ENCODE results near the gene DCLK2.

The DCLK2 gene

DNA sequence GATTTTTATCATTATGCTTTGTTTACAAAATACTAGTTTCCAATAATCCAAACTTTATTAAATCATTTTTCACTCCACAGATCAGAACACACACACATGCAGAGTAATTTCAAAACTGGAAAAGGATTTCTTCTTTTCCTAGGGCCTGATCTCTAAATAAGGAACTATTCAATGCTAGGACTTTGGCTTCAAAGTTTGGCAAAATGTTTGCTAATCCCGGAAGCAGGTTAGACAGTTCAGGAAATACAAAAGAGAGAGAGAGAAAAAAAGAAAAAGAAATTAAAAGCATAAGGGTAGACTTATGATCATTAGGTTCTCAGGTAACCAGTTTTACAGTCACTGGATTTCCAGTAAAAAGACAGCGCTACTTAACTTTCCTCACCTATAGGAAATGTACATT is 211.0 kb downstream of the DCLK2 start:
- H3K4me3 ChIP-seq (replicated peaks; ENCODE audit: low read depth, low read length), result no peak overlapping the region
- peak; percentile 50 for DNase-seq (ENCODE audit: low read depth)
- TF ChIP-seq, protein P1, sequence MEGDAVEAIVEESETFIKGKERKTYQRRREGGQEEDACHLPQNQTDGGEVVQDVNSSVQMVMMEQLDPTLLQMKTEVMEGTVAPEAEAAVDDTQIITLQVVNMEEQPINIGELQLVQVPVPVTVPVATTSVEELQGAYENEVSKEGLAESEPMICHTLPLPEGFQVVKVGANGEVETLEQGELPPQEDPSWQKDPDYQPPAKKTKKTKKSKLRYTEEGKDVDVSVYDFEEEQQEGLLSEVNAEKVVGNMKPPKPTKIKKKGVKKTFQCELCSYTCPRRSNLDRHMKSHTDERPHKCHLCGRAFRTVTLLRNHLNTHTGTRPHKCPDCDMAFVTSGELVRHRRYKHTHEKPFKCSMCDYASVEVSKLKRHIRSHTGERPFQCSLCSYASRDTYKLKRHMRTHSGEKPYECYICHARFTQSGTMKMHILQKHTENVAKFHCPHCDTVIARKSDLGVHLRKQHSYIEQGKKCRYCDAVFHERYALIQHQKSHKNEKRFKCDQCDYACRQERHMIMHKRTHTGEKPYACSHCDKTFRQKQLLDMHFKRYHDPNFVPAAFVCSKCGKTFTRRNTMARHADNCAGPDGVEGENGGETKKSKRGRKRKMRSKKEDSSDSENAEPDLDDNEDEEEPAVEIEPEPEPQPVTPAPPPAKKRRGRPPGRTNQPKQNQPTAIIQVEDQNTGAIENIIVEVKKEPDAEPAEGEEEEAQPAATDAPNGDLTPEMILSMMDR (IDR thresholded peaks at IDR 0.05; ENCODE audit: low read length, missing control alignments), result no peak

DNA sequence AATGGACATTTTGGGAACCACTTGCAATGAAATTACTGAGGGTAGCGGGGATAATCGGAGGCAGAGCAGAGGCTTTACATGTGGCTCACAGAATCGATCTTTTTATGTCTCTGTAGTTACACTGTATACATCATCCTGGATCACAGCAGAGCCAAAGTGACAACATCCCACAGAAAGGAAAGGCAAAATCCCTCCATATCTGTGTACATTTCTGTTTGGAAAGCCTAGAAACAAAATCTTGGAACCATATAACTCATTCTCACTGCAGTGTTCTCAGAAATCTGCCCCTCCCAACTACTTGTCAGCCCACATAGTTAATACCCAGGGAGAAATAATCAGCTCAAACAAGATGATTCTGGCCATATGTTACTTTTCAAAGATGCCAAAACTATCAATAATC is 211.6 kb downstream of the DCLK2 start:
- TF ChIP-seq, protein P1 (IDR thresholded peaks at IDR 0.05; ENCODE audit: low read length, missing control alignments), result no peak
- H3K4me3 ChIP-seq (replicated peaks; ENCODE audit: low read depth, low read length), result no peak overlapping the region
- DNase-seq (ENCODE audit: low read depth), result no peak

DNA sequence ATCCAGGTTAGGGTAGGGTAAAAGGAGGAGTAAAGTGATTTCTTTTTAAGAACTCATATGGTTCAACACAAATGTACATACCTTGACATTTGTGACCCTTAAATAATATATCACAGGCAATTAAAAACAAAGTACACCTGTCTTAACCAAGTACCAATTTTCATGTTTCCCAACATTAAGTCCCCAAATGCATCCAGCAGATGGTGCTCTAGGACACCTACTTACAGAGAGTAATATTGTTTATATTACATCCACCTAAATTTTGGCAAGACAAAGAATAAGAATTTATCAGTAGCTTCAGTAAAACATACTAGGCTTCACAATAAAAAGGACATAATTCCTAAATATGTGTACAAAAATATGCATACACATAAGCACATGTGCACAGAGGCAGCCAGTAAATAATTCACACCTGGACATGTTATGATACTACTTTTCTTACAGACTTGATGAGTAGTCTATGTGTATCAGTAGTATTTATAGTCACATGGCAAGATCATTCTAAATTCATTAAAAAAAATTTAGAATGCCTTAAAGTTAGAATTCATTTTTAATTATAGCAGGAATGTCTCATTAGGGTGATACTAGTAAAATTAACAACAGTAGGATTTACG is 219.7 kb downstream of the DCLK2 start:
- TF ChIP-seq, protein P1 (IDR thresholded peaks at IDR 0.05; ENCODE audit: low read length, missing control alignments), result peak; percentile 76
- H3K4me3 ChIP-seq (replicated peaks; ENCODE audit: low read depth, low read length), result no peak overlapping the region
- peak; percentile 86 for DNase-seq (ENCODE audit: low read depth)

DNA sequence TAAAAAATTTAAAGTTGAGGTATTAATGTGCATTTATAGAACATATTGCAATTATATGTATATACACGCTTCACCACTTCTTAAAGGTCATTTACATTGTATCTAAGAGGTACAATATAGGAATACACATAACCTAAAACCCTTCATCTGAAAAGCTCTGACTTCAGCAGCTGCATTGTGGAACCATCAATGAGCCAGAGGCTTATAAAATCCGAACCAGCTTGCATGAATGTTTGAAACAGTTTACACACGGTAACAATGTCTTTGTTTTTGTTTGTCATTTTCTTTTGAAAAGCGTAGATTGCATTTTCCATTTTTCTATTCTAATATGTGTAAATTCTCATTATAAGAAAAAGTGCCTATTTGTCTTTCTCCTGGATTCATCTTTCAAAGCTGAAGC is 221.6 kb downstream of the DCLK2 start:
- TF ChIP-seq, protein P1 (IDR thresholded peaks at IDR 0.05; ENCODE audit: low read length, missing control alignments), result no peak
- no peak for DNase-seq (ENCODE audit: low read depth)

DNA sequence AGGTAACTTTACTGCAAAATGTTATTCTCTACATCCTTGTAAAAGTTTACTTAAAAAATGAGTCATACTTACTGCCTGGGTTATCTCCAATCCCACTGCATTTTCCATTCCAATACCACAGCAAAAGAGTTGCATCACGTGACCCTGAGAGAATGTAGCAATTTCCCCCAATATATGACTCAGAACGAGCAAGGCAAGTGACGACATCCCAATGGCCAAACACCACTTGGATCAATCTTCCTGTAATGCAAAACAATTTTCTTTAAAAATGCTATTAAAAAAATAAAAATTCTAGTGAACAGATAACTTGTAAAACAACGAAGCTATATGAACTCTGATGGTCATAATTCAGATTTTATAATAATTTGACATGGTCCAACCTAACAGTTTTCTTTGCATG is 224.3 kb downstream of the DCLK2 start:
- TF ChIP-seq, protein P1 (IDR thresholded peaks at IDR 0.05; ENCODE audit: low read length, missing control alignments), result no peak
- peak; percentile 98 for DNase-seq (ENCODE audit: low read depth)
- H3K4me3 ChIP-seq (replicated peaks; ENCODE audit: low read depth, low read length), result no peak overlapping the region

More for the DNA sequence above, 221.6 kb downstream of the DCLK2 start:
- H3K4me3 ChIP-seq (replicated peaks; ENCODE audit: low read depth, low read length), result no peak overlapping the region

DNA sequence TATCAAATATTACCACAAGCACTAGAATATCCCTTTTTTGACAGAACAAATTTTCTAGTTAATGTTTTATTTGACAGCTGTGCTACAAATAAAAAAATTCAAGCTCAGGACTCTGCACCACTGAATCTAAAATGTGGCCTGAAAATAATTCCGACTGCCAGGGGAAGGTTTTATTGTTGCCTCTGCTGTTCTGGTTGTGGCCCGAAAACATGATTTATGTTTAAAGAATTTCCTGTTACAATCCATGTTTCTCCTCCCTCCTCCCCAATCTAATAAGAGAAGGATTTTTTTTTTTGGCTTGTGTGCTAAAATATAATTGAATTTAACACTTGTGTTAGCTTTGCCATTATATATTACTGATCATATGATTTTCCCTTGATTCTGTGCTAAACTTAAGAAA is 227.8 kb downstream of the DCLK2 start:
- peak; percentile 79 for DNase-seq (ENCODE audit: low read depth)
- TF ChIP-seq, protein P1 (IDR thresholded peaks at IDR 0.05; ENCODE audit: low read length, missing control alignments), result no peak
- no peak overlapping the region for H3K4me3 ChIP-seq (replicated peaks; ENCODE audit: low read depth, low read length)

DNA sequence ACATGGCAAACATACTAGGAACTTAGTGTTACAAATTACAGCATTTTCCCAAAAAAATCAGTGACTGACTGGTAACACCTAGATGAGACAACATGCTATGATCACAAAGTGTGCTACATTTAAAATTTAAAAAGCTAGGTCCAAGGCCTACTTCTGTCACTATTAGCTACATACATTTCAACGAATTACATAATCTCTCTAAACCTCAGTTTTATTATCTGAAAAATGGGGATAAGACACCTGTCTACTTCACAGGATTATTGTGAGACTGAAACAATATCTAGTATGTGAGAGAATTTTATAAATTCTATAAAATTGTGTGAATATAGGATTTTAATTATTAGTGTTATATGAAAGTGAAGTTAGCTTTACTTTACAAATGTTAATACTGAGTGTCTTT is 228.5 kb downstream of the DCLK2 start:
- no peak for DNase-seq (ENCODE audit: low read depth)
- H3K4me3 ChIP-seq (replicated peaks; ENCODE audit: low read depth, low read length), result no peak overlapping the region
- TF ChIP-seq, protein P1 (IDR thresholded peaks at IDR 0.05; ENCODE audit: low read length, missing control alignments), result no peak

Measured in fibroblast of pulmonary artery (primary cell).